ENCODE data around the gene ASAP2.

DNA sequence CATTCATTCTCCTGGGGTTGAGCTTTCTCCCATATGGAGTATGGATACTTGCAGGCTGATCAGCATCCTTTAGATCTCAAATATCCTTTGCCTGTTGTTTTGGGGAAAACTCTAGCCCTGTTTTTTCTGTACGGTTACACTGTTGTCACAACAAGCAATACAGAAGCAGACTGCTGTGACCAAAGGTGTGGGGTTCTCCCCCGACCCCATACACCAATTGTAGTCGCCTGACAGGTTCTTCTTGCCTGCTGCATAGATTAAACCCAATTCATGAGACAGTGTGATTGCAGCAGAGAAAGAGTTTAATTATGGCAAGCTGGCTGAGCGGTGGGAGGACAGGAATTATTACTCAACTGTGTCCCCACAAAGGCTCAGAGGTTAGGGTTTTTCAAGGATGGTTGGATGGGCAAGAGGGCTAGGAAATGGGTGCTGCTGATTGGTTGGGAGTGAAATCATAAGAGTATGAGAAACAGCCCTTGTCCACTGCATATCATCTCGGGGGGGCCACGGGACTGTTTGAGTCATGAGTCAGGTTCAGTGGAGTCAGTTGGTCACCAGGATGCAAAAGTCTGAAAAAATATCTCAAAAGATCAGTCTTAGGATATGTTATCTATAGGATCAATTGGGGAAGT is 176.1 kb downstream of the ASAP2 start:
- TF ChIP-seq, protein P1, sequence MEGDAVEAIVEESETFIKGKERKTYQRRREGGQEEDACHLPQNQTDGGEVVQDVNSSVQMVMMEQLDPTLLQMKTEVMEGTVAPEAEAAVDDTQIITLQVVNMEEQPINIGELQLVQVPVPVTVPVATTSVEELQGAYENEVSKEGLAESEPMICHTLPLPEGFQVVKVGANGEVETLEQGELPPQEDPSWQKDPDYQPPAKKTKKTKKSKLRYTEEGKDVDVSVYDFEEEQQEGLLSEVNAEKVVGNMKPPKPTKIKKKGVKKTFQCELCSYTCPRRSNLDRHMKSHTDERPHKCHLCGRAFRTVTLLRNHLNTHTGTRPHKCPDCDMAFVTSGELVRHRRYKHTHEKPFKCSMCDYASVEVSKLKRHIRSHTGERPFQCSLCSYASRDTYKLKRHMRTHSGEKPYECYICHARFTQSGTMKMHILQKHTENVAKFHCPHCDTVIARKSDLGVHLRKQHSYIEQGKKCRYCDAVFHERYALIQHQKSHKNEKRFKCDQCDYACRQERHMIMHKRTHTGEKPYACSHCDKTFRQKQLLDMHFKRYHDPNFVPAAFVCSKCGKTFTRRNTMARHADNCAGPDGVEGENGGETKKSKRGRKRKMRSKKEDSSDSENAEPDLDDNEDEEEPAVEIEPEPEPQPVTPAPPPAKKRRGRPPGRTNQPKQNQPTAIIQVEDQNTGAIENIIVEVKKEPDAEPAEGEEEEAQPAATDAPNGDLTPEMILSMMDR (IDR thresholded peaks at IDR 0.05; ENCODE audit: insufficient read depth, low read length) = no peak
- TF ChIP-seq POLR2AphosphoS5 (IDR thresholded peaks at IDR 0.05; ENCODE audit: low read depth) = no peak
